ENCODE results near the gene LSM12. TPM values are rescaled to one million over a fixed set of nuclear protein-coding genes. Genes with fewer than 3 reads are reported as not detected.

Gene LSM12
- total and polyA plus RNA-seq, 2 of the 8 experiments (the other 6 are each of a cell fraction or from before 2014, with no cell fraction given) = 69.8 to 142 TPM

DNA sequence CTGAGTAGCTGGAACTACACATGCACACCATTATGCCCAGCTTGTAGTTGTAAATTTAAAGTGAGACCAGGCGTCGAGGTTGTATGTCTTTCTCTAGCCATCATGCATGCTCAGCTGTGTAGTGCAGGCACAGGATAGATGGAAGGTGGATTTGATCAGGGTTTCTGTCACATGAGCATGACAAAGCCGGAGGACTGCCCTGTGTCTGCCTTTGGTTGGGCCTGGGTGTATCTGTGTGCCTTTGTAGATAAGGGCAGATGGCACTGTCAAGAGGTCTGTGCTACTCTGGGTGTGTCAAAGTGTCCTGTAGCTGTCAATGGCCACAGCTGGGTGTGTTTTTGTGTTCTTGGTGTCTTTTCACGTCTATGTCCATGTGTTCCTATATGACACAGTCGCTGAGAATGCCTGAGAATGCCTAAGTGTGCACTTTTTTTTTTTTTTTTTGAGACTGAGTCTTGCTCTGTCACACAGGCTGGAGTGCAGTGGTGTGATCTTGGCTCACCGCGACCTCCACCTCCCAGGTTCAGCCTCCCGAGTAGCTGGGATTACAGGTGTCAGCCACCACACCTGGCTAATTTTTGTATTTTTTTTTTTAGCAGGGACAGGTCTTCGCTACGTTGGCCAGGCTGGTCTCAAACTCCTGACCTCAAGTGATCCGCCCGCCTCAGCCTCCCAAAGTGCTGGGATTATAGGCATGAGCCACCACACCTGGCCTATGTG, 66.2 kb downstream of the LSM12 start (continued):
- TF ChIP-seq KDM4A (IDR thresholded peaks at IDR 0.05; ENCODE audit: low read depth, low read length, severe bottlenecking) = no peak

Measured in H1 (cell line).